Limb (tissue), 2 donors: ENCODE results near the gene RMC1.
A peak's percentile ranks its signal among the peaks of the same experiment; 100 is the strongest.
"Not testable (repeated sequence)": the region's sequence is repeated elsewhere in the genome, so short reads cannot be mapped to it uniquely, and the experiment has no call there.

Source experiments
- DNase-seq, 2 donors: peaks; one replicate each; pipeline ENCODE4 v3.0.0-alpha.2; 2016; ENCODE audit errors: extremely low spot score in 2 of 2

The RMC1 gene

DNA sequence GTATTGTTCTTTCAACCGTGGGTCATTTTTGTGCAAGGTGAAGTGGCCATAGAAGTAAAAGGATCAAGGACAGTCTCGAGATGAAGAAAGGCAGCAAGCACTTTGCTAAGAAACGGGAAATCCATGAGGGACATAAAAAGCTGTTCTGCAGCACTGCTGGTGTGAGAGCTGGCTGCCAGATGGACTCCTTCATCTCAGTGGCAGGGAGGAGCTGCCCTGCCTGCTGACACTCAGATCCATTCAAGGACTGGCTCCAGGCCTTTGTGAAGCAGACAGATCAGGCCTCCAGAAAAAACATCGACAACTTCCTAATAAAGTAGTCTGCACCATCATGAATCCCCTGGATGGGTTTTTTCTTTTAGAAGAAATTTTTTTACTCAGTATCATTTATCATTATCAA is 29.5 kb downstream of the RMC1 start:
- no peak for DNase-seq

DNA sequence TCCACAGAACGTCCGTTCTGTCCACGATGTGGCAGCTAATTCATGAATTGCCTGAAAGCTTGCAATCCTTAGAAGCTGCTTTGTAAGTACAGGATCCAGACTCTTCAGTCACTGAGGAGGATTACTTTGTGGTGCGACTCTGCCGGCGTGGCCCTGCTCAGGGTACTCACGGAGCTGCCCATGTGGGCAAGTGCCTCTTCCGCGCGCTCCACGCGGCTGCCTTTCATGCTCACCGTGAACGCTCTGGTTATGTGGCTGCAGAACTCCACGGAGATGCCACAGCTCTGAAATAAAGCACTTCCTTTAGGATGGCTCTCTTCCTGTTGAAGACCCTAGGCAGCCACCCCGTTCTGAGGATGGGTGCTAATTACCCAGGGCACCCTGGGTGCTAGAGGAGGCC is 31.0 kb downstream of the RMC1 start:
- no peak for DNase-seq

DNA sequence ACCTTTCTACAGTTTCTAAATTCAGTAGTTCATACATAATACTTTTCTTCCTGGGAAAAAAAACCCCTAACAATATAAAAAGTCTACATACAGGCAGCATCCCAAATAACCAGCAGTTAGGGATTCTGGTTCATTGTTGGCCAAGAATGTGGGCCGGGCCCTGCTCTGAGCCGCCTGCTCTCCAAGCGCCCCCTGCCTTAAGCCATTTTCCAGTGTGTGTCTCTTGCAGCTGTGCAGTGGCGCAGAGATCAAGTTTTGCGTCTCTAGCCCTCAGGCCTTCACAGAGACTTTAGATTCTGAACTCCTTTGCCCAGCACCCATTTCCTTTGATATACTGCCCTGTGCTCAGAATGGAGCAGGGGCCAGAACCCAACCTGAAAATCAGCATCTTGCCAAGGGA is 32.9 kb downstream of the RMC1 start:
- peak in 1 of 2 donors; percentile 10 for DNase-seq

DNA sequence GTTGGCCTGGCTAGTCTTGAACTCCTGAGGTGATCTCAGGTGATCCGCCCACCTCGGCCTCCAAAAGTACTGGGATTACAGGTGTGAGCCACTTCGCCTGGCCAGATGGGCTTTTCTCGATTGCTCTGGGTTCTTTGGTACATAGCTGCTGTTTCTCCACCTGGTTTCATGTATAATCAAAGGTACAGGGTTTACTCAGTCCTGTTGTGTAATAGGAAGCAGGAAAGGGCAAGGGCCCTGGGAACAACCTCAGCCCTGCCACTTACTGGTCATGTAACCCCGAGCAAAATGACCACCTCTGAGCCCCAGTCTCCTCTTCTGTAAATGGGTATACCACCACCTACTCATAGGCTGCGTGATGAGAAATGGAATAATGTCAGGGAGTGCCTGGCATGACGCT is 34.0 kb downstream of the RMC1 start:
- no peak for DNase-seq

DNA sequence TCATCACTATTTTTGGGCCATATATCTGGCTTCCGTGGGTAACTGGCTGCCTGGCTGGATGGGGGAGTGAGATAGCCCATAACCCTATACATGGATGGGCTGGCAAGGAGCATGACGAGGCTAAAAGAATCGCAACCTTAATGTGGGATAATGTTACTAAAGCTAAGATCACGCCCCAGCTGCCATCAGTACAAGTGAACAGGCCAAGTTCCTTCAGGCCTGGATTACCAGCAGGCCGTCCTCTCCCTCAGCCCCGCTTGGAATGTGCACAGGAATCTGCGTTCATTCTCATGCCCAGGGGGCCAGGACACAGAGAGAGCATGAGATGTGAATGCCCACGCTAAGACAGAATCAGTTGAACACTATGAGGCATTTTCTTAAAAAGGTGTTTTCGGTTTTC is 34.7 kb downstream of the RMC1 start:
- no peak for DNase-seq

DNA sequence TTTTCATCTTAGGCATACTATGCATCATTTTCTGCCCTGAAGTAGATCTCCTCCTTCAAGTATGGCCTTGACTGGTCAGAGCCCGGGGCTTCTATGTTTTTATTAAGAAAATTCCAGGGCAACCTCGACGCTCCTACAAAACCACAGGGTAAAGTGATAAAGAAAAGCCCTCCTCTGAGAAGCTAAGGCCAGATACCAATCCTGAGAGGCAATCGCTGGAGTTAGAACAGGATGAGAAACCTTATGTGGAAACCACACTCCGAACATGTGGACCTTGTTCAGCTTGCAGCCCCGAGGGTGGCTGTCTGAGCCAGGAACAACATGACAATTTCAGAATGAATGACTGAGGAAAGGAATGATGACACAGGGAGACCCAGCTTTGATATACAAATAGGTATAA is 35.6 kb downstream of the RMC1 start:
- DNase-seq, result no peak

DNA sequence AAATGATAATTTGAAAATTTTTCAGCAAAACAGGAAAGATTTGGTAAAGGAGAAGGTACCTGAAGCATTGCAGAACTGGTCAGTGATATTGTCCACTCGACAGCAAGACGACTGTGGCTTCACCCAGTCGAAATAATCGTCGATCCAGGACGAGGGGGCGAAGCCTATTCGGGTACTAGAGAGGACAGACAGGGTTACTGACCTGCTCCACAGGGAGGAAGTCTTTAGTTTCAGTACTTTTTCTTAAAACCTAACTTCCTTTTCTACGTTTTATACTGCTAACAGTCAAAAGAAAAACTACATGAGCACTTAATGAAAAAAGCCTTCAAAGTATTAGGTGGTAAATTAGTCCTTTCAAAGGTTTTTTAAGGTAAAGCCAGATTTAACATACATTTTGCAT is 36.0 kb downstream of the RMC1 start:
- DNase-seq, result no peak

DNA sequence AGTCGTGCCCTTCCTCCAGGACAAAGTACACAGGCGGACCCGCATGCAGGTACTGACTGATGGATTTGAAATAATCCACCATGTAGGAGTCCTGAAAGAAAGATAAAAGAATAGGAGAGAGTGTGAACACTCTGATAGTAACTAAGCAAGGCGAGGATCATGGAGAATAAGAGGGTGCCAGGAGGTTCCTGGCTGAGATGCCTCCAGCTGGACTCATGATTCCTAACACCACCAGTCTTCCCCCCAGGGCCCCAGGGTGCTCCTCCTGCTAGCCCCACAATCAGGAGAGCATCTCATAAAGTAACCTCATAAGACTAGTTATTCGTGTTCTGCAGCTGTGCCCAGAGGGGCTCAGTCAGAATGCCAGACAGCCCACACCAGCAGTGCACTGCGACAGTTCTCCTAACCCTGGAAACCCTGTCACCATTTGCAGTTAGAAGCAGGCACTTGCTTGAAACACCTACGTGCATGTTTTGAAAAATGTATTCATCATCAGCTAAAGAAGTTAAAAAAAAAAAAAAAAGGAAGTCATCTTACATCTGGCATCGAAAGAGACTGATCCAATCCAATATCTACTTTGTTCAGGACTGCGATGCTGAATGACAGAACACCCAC is 36.7 kb downstream of the RMC1 start:
- DNase-seq, result no peak

DNA sequence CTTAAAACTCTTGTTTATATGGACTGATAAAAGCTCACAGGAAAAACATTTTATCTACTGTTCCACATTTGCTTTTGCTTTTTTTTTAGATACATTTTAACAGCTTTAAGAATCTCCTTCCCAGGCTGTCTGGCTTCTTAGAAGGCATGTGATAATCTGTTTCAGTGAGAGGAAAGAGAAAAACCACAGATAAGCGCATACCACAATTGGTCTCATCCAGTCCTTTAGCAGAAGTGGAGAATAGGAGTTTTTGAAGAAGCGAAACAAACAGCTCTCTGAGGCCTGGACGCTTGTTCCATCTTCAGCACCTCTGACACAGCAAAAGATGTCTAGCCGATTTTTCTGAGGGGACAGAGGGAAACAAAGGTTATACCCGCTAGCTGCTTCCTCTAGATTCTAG is 37.6 kb downstream of the RMC1 start:
- DNase-seq, result no peak

DNA sequence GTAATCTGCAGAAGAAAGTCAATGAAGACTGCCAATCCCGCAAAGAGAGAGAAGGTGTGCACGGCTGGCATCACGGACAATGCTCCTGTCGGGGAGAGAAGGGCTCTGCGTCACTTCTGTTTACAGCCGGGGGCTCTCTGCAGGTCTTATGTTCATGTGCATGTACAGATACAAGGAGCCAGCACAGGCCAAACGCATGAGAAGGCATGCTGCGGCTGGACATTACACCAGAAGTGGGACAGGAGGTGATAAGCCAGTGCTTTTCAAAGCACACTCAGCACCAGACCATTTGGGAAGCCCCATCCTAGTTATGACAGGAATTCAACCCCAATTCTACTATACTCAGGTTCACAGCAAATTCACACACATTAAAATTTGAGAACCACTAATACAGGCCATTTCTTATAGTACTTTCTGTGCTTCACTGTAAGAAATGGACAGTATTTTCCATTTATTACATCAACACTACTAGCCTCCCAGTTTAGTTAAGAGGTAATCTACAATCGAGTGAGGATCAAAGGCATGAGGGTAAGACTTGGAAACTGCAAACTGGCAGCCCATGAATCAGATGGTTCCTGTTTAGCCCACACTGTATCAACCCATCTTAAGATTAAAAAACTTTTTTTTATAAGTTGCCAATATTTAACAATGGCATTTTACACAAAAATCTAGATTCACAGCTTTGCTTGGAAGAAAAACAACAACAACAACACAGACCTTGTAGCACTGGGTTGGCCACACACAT is 38.2 kb downstream of the RMC1 start:
- DNase-seq, result no peak

DNA sequence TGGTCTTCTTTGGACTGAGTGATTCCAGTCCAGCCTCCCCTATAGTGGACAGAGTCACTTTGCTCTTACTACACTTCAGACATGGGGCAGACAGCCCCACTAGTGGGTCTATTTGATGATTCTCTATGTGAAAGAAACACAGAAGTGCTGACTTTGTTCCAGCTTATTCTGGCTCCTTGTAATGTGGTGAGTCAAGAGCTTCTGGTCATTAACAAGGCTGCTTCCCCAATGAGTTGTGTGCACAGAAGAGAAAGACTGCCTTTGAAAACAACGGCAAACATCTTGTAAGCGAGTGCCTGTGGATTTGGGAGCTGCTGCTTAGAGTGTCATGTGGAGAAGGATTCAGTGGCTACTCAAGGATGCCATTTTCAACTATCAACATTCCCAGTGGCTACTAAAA is 39.1 kb downstream of the RMC1 start:
- DNase-seq, result no peak

DNA sequence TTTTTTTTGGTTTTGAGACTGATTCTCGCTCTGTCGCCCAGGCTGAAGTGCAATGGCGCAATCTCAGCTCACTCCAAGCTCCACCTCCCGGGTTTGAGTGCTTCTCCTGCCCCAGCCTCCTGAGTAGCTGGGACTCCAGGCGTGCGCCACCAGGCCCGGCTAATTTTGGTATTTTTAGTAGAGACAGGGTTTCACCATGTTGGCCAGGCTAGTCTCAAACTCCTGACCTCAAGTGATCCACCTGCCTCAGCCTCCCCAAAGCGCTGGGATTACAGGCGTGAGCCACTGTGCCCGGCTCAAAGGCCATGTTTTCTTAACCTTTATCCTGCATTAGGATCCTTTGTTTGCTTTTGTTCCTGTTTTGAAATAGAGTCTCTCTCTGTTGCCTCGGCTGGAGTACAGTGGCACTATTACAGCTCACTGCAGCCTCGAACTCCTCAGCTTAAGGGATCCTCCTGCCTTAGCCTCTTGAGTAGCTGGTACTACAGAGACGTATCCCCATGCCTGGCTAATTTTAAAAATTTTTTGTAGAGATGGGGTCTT is 42.0 kb downstream of the RMC1 start:
- DNase-seq, result no peak

DNA sequence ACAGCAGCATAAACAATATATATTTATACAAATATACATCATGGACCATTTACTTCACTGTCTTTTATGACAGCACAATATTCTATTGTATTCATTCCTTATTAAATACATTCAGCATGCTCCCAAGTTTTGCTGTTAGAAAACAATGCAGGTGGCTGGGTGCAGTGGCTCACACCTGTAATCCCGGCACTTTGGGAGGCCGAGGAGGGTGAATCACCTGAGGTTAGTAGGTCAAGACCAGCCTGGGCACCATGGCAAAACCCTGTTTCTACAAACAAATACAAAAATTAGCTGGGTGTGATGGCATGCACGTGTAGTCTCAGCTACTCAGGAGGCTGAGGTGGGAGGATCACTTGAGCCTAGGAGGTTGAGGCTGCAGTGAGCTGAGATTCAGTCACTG is 44.0 kb downstream of the RMC1 start:
- DNase-seq, result no peak

DNA sequence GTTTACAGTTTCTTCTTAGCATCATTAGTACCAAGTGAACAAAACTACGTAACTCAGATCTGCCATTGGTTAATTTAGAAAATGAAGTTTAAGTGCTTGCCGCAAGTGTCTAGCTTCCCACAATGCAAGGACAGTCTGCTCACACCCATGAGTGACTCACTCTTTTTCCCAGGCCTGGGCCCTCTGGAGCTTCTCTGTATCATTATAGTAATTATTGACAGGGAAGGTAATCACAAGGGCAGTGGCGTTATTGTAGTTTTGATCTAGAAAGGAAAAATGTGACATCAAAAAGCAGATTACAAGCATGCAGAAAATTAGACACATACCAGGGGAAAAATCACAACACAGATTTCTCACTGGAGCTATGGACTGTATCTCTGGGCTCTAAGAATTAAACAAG is 44.5 kb downstream of the RMC1 start:
- no peak for DNase-seq

DNA sequence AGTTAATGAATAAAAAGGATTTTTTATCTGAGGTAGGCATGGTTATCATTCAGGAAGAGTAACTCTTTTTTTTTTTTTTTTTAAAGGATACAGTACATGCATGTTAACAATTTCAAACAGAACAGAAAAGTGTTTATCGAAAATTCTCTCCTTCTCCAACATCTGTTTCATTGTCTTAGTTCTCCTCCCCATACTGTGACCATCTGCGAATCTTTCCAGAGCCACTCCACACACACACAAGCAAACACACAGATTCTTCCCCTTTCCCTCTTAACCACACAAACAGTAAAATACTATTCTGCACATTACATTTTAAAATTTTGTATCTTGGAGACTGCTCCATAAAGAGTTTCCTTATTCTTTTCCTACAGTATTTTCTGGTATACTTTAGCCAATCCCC is 45.0 kb downstream of the RMC1 start:
- no peak for DNase-seq

DNA sequence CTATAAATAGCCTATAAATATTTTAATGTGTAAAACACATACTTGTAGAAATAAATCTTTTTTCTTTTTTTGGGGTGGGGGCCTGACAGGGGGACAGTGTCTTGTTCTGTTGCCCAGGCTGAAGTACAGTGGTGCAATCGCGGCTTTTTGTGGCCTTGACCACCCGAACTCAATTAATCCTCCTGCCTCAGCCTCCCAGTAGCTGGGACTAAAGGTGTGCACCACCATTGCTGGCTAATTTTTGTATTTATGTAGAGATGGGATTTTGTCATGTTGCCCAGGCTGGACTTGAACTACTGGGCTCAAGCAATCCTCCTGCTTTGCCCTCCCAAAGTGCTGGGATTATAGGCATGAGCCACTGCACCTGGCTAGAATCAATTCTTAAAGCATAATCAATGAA is 45.4 kb downstream of the RMC1 start:
- DNase-seq, result no peak

DNA sequence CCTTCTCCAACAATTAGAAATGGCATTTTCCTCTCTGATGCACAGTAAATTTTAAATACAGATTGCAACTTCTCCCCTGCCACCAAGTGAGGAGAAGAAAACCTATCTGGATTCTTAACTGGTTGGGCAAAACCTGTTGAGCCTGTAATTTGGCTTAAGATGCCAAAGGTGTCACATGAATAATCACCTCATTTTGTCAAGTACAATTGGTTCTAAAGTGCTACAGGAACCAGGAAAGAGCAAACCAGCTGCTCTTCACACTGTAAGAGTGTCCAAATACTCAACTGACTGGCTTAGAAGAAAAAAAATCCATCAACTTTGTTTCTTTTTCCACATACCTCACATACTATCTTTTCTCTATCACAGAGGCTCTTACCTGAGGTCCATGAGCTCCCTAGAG is 47.6 kb downstream of the RMC1 start:
- no peak for DNase-seq

DNA sequence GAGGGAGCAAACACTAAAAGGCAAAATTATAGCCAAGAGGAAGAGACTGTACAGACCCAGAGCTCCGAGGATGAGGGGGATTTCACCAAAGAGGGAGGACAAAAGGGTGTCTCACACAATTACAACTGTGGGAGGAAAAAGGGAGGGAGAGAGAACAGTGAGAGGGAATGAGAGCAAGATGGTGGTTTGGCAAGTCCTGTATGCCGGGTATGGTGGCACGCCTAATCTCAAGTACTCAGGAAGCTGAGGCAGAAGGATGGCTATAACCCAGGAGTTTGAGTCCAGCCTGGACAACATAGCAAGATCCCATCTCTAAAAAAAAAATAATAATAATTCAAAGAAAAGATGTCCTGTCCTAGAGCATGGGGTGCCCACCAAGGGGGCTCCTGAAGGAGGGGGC is 48.7 kb downstream of the RMC1 start:
- no peak for DNase-seq

DNA sequence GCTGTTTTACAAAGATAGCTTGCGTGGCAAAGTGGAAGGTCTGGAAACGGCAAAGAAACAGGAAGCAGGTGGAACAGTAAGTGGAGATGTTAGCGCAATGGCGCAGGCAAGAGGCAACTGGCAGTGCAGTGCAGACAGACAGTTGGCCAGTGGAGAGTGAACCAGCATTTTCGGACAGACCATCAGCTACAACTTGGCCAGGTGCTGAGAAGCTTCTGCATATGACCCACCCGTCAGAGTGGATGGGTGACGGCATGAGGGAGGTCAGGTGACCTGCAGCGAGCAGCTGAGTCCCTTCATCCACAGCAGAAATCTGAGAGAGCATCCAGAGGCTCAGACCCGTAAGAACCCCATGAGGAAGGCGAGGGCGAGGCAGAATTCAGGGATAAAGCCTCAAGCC is 49.2 kb downstream of the RMC1 start:
- DNase-seq, result no peak

DNA sequence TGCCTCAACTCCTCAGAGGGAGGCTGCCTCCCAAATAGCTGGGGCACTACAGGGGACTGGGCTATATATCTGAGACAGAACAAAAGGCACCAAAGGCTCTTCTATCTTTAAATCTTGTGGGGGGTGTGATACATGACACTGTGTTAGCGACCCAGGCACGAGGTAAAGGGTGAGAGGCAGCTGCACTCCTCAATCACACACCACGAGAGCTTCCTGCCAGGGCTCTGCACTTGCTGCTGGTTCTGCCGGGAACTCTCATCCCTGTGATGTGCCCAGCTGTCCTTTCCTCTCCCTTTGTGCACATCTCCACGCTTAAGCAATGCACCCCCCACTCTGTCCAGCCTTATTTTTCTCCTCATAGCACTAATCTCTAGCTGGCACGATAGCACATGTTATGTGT is 50.6 kb downstream of the RMC1 start:
- peak; percentile 37 to 40 for DNase-seq

DNA sequence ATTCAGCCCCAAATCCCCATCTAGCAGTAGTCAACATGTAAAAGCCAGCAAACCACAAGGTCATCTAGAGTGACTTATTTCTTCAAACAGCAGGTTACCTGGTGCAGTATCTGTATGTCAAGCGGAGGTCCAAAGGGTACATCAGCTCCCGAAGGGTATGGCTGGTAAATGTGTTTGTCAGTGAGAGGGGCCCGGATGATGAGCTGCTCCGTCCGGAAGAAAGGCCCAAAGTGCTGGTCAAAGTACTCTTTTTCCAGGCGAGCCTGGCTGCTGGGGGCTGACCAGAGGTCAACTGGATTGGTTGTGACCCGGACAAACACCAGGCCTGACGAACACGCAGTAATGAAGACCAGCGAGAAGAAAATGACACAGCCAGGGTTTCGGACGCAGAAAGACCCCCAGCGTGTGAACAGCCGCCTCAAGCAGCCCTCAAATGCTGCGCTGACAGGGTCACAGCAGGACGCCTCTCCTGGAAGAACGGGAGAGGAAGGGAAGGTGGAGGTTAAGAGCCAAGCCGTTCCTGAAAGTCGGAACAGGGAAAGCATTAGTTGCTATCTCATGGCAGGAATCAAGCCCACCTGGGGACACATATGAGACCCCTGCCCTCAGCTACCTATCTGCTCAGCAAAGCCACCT is 53.0 kb downstream of the RMC1 start:
- DNase-seq, result no peak

DNA sequence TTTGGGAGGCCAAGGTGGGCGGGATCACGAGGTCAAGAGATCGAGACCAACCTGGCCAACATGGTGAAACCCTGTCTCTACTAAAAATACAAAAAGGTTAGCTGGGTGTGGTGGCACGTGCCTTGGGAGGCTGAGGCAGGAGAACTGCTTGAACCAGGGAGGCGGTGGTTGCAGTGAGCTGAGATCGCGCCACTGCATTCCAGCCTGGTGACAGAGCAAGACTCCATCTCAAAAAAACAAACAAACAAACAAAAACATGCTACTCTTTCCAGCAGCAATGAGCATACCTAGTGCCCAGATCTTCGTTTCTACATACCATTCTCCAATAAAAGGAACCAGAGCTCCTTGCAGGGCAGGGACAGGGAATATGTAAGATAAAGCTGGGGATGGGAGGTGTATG is 54.2 kb downstream of the RMC1 start:
- not testable (repeated sequence) for DNase-seq

DNA sequence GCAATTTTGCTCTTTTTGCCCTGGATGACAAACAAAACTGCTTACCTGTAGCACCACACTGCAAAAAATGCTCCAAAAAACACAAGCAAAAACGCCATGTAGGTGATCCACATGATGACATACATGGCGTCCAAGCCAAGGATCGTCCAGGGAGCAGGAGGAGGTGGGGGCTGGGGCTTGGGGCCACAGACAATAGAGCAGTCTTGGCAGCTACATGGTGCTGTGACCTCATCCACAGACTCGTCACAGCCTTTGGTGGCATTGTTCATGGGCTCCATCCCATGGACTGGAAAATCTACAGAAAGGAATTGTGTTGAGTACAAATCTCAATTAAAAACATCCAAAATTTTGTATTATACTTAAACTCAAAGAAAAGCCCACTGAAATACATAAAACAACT is 56.9 kb downstream of the RMC1 start:
- no peak for DNase-seq
